BLaER1 (cell line): ENCODE results near the gene SP3.

Source experiments
- H3K27ac ChIP-seq: shearing (Covaris generic); formaldehyde crosslinking; 2 replicates; pipeline ENCODE4 v1.8.1; 2022
- H3K27me3 ChIP-seq: shearing (Covaris generic); formaldehyde crosslinking; 2 replicates; pipeline ENCODE4 v1.8.1; 2022
- H3K36me3 ChIP-seq: shearing (Covaris generic); formaldehyde crosslinking; 2 replicates; pipeline ENCODE4 v1.8.1; 2022
- H3K4me1 ChIP-seq: shearing (Covaris generic); formaldehyde crosslinking; 2 replicates; pipeline ENCODE4 v1.8.1; 2022
- H3K4me2 ChIP-seq: shearing (Covaris generic); formaldehyde crosslinking; 2 replicates; pipeline ENCODE4 v1.8.1; 2022
- H3K4me3 ChIP-seq: shearing (Covaris generic); formaldehyde crosslinking; 2 replicates; pipeline ENCODE4 v1.8.1; 2022
- H3K9ac ChIP-seq: shearing (Covaris generic); formaldehyde crosslinking; 2 replicates; pipeline ENCODE4 v1.8.1; 2022
- H3K9me3 ChIP-seq: shearing (Covaris generic); formaldehyde crosslinking; 2 replicates; pipeline ENCODE4 v1.8.1; 2022
- H4K20me1 ChIP-seq: shearing (Covaris generic); formaldehyde crosslinking; 2 replicates; pipeline ENCODE4 v1.8.1; 2022
- Cebpa-rat ChIP-seq: shearing (Covaris generic); IDR thresholded peaks from 2 replicates; pipeline ENCODE4 v1.8.1; 2022

SP3 gene

DNA sequence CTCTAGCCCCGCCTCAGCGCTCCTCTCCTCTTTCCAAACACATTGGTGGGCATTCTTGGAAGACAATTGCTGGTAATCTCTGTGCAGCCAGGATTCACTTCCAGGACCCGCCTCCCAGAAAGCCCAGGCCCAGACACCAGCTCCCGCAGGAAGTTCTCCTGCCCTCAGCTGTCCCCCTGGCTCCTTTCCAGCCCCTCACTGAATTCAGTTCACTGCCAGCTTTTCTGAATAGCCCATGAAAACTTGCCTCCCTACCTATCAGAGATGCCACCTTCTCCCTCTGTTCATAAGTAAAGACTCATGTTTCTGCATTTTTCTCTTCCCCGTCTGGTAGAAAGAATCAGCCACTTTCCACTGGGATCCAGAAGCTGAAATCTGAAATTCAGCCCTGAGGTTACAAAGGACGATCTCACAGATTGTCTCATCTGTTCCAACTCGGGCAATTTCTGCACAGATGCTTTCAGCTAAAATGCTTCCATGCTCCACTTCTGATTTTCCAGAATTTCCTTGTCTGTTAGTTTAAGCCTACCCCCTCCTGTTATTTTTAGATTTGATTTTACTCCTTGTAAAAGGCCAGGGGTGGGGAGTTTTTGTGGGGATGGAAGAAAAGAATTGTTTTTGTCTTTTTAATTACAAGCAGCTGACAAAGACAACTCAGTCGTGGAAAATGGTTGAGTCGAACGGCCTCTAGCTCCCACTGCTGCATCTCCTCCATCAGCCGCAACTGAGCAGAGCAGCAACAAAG, 98.1 kb downstream of the SP3 start:
- Histone ChIP-seq H3K27me3 (no peaks in the 10 kb centered on the region), H3K9me3 (no peaks in the 10 kb centered on the region), H3K9ac (no peak overlapping the region), H3K27ac (peak overlapping the region; percentile 31; the same call in 1 of the 2 replicates), H4K20me1 (no peaks in the 10 kb centered on the region), H3K4me3 (no peak overlapping the region), H3K4me2 (peak overlapping the region; percentile 59), H3K36me3 (no peaks in the 10 kb centered on the region), H3K4me1 (peaks cover 32% of the 10 kb centered on the region)
- TF ChIP-seq Cebpa-rat = no peak

DNA sequence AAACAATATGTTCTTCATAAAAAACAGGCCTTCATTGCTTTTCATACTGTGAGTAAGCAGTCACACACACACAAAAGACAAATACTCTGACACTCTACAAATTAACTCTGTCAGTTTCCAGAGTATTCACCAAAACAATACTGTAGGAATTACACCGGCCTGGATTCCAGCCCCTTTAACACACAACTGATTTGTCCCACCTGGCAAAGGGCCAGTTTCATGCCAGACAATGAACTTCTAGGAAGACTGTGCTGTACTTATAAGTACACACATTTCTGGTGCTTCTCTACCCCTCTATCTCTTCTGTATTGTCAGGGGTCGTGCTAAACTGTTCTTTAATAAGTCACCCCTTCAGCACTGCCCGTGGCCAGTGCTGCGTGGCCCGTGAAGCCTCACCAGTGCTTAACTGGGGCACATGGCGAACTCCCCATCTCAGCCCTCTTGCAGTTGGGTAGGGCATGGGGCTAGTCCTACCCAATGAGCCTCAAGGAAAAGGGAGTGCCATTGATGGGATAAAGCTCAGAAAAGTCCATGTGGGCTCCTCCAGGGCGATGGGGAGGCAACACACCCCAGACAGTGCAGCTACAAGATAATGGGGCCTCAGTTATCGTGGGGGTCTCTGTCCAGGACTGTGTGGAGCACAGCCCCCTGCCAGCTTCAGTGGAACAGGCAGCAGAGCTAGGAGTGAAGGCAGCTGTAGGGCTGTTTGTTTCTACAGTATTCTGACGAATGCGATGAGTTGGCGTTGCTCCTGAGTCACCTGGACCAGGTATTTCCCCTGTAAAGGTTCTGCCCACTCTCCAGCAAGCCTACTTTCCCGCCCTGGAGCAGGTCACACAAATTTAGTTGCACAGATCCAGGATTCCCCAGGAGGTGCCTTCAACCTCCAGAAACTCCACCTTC, 99.0 kb downstream of the SP3 start:
- Histone ChIP-seq H3K27me3 (no peaks in the 10 kb centered on the region), H3K9me3 (no peaks in the 10 kb centered on the region)
- no peak for TF ChIP-seq Cebpa-rat

DNA sequence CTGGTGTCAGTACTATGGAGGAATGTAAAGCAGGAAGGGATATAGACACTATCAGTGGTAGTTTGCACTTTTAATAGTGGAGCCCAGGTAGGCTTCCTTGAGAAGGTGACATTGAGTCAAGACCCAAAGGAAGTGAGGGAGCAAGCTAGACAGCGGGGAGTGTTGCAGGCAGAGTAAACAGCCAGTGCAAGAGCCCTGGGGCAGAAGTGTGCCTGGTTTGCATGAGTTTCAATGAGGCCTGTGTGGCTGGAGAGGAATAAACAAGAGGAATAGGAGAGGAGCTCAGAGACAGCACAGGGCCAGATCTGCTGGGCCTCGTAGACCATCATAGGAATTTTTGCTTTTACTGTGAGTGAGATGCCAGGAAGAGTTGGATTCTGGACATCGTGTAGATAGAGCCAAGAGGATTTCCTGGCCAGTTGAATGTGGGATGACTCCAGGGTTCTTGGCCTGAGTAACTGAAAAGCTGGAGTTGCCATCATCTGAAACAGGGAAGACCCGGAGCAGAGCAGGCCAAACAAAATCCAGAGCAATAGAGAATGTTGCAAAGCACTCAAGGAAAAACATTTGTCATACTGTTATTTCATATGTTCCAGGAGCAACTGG, 102.5 kb downstream of the SP3 start:
- Histone ChIP-seq H4K20me1 (no peaks in the 10 kb centered on the region), H3K27me3 (no peaks in the 10 kb centered on the region), H3K4me3 (no peak overlapping the region), H3K36me3 (no peaks in the 10 kb centered on the region), H3K4me2 (no peak overlapping the region), H3K27ac (no peak overlapping the region), H3K9ac (no peak overlapping the region), H3K9me3 (no peaks in the 10 kb centered on the region), H3K4me1 (peaks cover 42% of the 10 kb centered on the region)
- TF ChIP-seq Cebpa-rat = no peak

More for the DNA sequence above, 99.0 kb downstream of the SP3 start:
- Histone ChIP-seq H4K20me1 (no peaks in the 10 kb centered on the region), H3K4me2 (0 out of 2 replicates have a peak overlapping the region, but pooled peaks have one; percentile 59), H3K9ac (no peak overlapping the region), H3K4me3 (no peak overlapping the region), H3K4me1 (peaks cover 30% of the 10 kb centered on the region), H3K27ac (no peak overlapping the region; the same call in 1 of the 2 replicates), H3K36me3 (no peaks in the 10 kb centered on the region)

DNA sequence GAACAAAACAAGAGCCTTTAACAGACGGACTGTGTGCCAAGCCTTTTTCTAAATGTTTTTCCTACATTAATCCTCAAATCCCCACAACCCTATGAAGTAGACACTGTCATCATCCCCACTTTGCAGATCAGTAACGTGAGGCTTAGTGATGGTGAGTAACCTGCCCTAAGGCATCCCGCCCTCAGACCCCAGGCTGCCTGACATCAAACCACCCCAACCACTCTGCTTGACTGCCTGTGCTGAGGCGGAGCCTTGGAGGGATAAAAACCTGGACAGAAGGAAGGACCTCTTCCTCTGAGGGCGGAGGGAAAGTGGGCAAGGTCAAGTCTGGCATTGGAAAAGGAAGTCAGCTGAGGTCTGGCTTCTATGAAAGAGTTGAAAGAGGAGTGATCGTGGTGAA, 104.6 kb downstream of the SP3 start:
- Histone ChIP-seq H3K9ac (no peak overlapping the region), H3K27ac (peak overlapping the region; percentile 22; the same call in 1 of the 2 replicates), H3K36me3 (no peaks in the 10 kb centered on the region), H3K4me3 (no peak overlapping the region), H3K4me2 (peak overlapping the region; percentile 27), H3K27me3 (no peaks in the 10 kb centered on the region), H3K9me3 (no peaks in the 10 kb centered on the region), H4K20me1 (no peaks in the 10 kb centered on the region), H3K4me1 (peaks cover 40% of the 10 kb centered on the region)
- TF ChIP-seq Cebpa-rat = no peak

DNA sequence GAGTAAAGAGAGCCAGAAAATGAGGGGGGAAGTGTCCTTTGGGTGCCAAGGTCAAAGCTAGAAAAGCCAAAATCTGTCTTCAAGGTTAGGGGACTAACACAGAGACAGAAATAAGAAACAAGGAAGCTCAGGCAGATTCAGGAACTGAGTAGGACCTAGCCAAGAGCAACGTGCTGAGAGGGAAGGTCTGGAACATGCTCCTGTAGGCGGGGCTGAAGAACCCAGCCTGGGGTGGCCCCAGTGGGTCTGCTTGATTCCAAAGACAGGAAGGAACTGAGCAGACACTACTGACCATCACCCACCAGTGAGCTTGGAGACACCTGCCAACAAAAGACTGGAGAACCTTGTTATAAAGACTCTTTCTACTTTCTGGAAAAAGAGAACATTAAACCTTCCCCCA, 105.1 kb downstream of the SP3 start:
- H3K4me3 ChIP-seq = no peak overlapping the region
- TF ChIP-seq Cebpa-rat = no peak
- H3K27ac ChIP-seq = peak overlapping the region; percentile 22; the same call in 1 of the 2 replicates
- no peaks in the 10 kb centered on the region for H4K20me1 ChIP-seq
- H3K36me3 ChIP-seq = no peaks in the 10 kb centered on the region
- no peaks in the 10 kb centered on the region for H3K9me3 ChIP-seq
- H3K4me1 ChIP-seq = peaks cover 42% of the 10 kb centered on the region
- no peak overlapping the region for H3K9ac ChIP-seq
- peak overlapping the region; percentile 27 for H3K4me2 ChIP-seq
- H3K27me3 ChIP-seq = no peaks in the 10 kb centered on the region

DNA sequence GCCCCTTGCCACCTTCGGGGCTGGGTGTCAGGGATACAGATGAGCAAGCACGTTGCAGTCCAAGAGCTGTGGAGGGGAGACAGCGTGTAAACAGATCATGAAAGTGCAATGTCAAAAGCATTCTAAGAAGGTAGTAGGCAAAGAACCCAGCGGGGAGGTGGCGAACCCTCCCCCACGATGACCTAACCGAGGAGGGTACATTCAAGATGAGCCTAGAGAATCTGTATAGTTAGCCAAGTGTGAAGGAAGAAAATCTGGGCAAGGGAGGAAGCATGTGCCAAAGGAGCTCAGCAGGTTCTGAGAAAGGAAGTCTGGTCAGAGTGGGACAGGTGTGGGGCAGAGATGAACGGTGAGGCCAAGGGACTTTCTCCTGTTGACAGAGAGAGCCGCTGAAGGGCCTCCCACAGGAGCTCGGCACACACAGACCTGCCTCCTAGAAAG, 106.9 kb downstream of the SP3 start:
- Histone ChIP-seq H3K4me3 (no peak overlapping the region), H3K9me3 (no peaks in the 10 kb centered on the region), H3K4me1 (peaks cover 42% of the 10 kb centered on the region), H4K20me1 (no peaks in the 10 kb centered on the region), H3K4me2 (peak overlapping the region; percentile 37), H3K27ac (peak overlapping the region; percentile 24; the same call in 1 of the 2 replicates), H3K27me3 (no peaks in the 10 kb centered on the region), H3K9ac (no peak overlapping the region), H3K36me3 (no peaks in the 10 kb centered on the region)
- no peak for TF ChIP-seq Cebpa-rat
